Measurements from ENCODE around the gene FNBP1L. TPM values are rescaled to one million over a fixed set of nuclear protein-coding genes. Genes with fewer than 3 reads are reported as not detected.
"Not testable (repeated sequence)": the region's sequence is repeated elsewhere in the genome, so short reads cannot be mapped to it uniquely, and the experiment has no call there.

FNBP1L gene
- total and polyA plus RNA-seq, 4 donors: 63.6 to 138 (median 106) TPM

DNA sequence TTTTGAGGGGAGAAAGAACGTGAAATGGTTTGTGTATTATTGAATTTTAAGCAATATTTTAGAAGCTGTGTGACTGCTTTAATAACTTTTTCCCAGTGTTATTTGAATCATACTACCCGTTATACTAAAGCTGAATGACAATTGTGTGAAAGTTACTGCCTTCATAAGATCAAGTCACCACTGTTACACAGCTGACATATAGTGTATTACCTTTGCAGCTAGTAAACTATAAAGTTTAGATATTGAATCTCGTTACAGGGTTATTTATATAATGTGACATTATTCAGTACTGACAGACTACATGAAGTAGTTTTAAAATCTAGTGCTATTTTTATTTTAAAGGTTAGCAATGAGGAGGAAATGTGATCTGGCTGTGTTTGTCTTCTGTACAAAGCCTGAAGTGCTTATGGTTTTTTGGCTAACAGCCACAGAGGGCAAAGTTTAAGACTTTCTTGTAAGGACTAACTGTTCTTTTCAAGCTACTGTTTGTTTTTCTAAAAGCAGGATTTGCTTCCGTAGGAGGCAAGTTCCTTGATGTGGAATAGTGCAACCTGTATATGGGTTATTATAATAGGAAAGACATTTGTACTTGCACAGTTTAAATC, 106.1 kb downstream of the FNBP1L start:
- H3K36me3 ChIP-seq (ENCODE audit: control insufficient read depth, insufficient read depth, low read length); H3K9me3 ChIP-seq (ENCODE audit: control insufficient read depth, insufficient read depth, low read length); H3K27ac ChIP-seq (ENCODE audit: low read depth, low read length); H3K4me1 ChIP-seq (ENCODE audit: control insufficient read depth, insufficient read depth, low read length); H3K27me3 ChIP-seq (ENCODE audit: control insufficient read depth, insufficient read depth, low read length); H3K4me3 ChIP-seq (ENCODE audit: low read depth, low read length): not testable (repeated sequence)
- 40% methylated on average over 1 of the region's 4 CpGs for WGBS (ENCODE audit: insufficient coverage)
- DNase-seq (ENCODE audit: low read depth in 4 of 6, low spot score in 6 of 6): peak in 2 of 6 donors; percentile 58 to 59

DNA sequence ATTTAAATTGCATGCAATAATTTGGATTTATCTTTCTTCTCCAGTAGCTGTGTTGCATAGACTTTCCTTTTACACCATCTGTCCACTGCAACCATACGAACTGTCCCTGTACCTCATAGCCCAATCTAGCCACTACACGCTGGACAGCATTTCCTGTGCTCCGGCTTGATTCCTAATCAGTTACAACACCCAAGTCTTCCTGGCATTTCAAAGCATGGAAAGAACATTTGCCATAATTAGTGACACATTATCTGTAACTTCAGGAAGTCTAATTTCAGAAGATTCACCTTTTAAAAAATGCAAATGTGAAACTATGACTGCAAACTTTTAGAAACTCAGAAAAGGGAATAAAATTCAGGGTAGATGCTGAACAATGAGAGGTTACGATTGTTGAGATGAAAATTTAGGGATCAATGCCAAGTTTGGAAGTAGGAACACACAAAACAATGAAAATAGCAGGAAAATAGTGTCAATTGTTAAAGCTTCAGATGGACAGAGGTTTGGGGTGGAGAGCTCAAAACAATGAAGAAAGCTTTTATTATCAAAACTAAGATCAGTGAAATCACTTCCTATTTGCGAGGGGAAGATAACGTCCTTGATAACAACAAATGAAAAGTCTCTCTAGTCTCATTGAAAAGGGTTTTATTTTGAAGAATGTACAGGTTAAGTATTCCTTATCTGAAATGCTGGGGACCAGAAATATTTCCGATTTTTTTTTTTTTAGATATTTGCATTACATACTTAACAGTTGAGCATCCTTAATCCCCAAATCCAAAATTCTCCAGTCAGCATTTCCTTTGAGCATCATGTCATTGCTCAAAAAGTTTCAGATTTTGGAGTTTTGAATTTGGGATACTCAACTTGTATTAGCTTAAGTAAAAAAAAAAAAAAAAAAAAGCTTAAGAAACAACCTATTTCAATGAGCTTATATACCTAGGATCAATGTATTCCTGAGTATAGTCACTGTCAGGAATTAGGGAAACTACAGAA, 107.3 kb downstream of the FNBP1L start:
- H3K4me3 ChIP-seq (ENCODE audit: low read depth, low read length): no peak overlapping the region
- H3K36me3 ChIP-seq (ENCODE audit: control insufficient read depth, insufficient read depth, low read length): peaks cover 2% of the 10 kb centered on the region
- no peaks in the 10 kb centered on the region for H3K27me3 ChIP-seq (ENCODE audit: control insufficient read depth, insufficient read depth, low read length)
- DNase-seq (ENCODE audit: low read depth in 4 of 6, low spot score in 6 of 6): no peak
- WGBS (ENCODE audit: insufficient coverage): 82% methylated on average over 3 of the region's 7 CpGs
- peaks cover 9% of the 10 kb centered on the region for H3K4me1 ChIP-seq (ENCODE audit: control insufficient read depth, insufficient read depth, low read length)
- H3K27ac ChIP-seq (ENCODE audit: low read depth, low read length): no peak overlapping the region
- peaks cover 2% of the 10 kb centered on the region for H3K9me3 ChIP-seq (ENCODE audit: control insufficient read depth, insufficient read depth, low read length)

DNA sequence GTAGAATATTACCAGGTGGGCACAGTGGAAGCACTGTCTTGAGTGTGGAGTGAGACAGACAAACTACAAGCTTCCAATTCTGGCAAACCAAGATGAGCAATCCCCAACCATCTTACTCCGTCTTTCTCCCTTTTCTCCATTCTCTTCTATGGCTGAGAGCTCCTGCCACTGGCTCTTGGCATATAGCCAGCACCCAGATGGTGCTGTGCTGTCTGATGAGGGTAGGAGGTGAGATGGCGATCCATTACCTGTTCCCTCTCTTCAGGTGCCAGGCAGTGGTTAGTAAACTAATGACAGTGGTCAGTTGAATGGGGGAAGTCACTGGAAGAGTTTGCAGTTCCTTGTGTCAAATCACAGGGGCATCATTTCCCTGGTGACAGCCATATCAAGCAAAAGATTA, 108.4 kb downstream of the FNBP1L start:
- H3K9me3 ChIP-seq (ENCODE audit: control insufficient read depth, insufficient read depth, low read length): peaks cover 2% of the 10 kb centered on the region
- no peak overlapping the region for H3K27ac ChIP-seq (ENCODE audit: low read depth, low read length)
- no peaks in the 10 kb centered on the region for H3K27me3 ChIP-seq (ENCODE audit: control insufficient read depth, insufficient read depth, low read length)
- no peak overlapping the region for H3K4me3 ChIP-seq (ENCODE audit: low read depth, low read length)
- H3K36me3 ChIP-seq (ENCODE audit: control insufficient read depth, insufficient read depth, low read length): no peaks in the 10 kb centered on the region
- no CpG with 5 or more reads among the region's 2 CpGs for WGBS (ENCODE audit: insufficient coverage)
- peak in 2 of 6 donors; percentile 44 to 52 for DNase-seq (ENCODE audit: low read depth in 4 of 6, low spot score in 6 of 6)
- peaks cover 9% of the 10 kb centered on the region for H3K4me1 ChIP-seq (ENCODE audit: control insufficient read depth, insufficient read depth, low read length)

DNA sequence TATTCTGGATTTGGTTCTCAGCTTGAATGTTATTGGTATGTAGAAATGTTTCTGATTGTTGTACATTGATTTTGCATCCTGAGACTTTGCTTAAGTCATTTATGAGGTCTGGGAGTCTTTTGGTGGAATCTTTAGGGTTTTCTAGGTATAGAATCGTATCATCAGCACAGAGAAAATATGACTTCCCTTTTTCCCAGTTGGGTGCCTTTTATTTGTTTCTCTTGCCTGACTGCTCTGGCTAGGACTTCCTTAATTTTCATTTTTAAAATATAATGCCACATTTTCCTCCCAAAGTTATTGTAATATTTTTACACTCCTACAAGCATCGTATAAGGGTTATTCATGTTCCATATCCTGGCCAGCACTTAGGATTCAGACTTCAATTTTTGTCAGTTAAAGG, 111.1 kb downstream of the FNBP1L start:
- WGBS (ENCODE audit: insufficient coverage): no CpG with 5 or more reads among the region's 2 CpGs
- Histone ChIP-seq H3K36me3 (ENCODE audit: control insufficient read depth, insufficient read depth, low read length) (no peaks in the 10 kb centered on the region), H3K4me1 (ENCODE audit: control insufficient read depth, insufficient read depth, low read length) (no peaks in the 10 kb centered on the region), H3K27ac (ENCODE audit: low read depth, low read length) (no peak overlapping the region), H3K9me3 (ENCODE audit: control insufficient read depth, insufficient read depth, low read length) (peaks cover 2% of the 10 kb centered on the region), H3K27me3 (ENCODE audit: control insufficient read depth, insufficient read depth, low read length) (no peaks in the 10 kb centered on the region), H3K4me3 (ENCODE audit: low read depth, low read length) (no peak overlapping the region)
- DNase-seq (ENCODE audit: low read depth in 4 of 6, low spot score in 6 of 6): no peak

DNA sequence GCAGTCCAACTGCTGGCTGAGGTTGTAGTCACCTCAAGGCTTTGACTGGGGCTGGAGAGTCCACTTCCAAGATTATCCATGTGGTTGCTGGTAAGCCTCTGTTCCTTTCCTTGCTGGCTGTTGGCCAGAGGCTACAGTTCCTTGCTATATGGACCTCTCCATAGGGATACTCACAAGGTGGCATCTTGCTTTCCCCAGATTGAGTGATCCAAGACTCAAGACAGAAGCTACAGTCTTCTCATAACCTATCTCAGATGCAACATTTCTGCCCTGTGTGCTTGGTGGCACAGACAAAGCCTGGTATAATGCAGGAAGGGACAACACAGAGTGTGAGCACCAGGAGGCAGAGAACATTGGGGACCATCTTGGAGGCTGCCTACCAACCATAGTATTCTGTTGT, 111.8 kb downstream of the FNBP1L start:
- Histone ChIP-seq H3K4me1 (ENCODE audit: control insufficient read depth, insufficient read depth, low read length) (no peaks in the 10 kb centered on the region), H3K27ac (ENCODE audit: low read depth, low read length) (no peak overlapping the region), H3K36me3 (ENCODE audit: control insufficient read depth, insufficient read depth, low read length) (no peaks in the 10 kb centered on the region), H3K9me3 (ENCODE audit: control insufficient read depth, insufficient read depth, low read length) (peaks cover 2% of the 10 kb centered on the region), H3K27me3 (ENCODE audit: control insufficient read depth, insufficient read depth, low read length) (no peaks in the 10 kb centered on the region), H3K4me3 (ENCODE audit: low read depth, low read length) (no peak overlapping the region)
- no peak for DNase-seq (ENCODE audit: low read depth in 4 of 6, low spot score in 6 of 6)

DNA sequence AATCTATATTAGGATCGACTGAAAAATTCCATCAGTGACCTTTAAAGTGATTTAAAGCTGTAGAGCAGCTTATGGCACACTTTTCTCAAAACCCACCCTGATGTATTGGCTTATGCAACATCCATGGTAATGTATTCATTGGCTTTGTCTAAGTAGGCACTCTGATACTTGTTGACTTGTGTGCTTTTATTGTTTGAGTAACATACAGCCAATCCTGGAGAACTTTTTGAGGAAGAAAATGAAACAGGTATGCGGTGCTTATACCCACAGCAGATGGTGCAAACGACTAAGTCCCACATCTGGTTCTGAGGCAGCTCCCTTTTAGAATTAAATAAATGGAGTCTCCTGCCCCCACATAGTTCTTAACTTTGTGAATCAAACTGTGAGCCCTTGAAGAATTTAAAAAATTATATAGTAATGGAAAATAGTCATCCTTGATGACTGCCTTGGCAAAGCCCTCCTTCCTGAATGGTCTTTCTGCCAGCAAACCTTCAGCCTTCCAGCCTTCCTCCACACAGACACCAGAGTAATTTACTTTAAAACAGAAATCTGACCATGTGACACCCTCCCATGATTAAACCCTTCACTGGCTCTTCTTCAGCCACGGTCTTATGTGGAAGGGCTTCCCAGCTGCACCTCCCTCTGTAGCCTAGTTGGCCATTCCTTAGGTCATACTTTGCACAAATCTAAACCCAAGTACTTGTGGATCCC, 117.7 kb downstream of the FNBP1L start:
- Histone ChIP-seq H3K9me3 (ENCODE audit: control insufficient read depth, insufficient read depth, low read length) (no peaks in the 10 kb centered on the region), H3K4me3 (ENCODE audit: low read depth, low read length) (no peak overlapping the region), H3K27me3 (ENCODE audit: control insufficient read depth, insufficient read depth, low read length) (no peaks in the 10 kb centered on the region), H3K4me1 (ENCODE audit: control insufficient read depth, insufficient read depth, low read length) (no peaks in the 10 kb centered on the region), H3K36me3 (ENCODE audit: control insufficient read depth, insufficient read depth, low read length) (peaks cover 17% of the 10 kb centered on the region), H3K27ac (ENCODE audit: low read depth, low read length) (no peak overlapping the region)
- no peak for DNase-seq (ENCODE audit: low read depth in 4 of 6, low spot score in 6 of 6)
- 100% methylated on average over 1 of the region's 4 CpGs for WGBS (ENCODE audit: insufficient coverage)

DNA sequence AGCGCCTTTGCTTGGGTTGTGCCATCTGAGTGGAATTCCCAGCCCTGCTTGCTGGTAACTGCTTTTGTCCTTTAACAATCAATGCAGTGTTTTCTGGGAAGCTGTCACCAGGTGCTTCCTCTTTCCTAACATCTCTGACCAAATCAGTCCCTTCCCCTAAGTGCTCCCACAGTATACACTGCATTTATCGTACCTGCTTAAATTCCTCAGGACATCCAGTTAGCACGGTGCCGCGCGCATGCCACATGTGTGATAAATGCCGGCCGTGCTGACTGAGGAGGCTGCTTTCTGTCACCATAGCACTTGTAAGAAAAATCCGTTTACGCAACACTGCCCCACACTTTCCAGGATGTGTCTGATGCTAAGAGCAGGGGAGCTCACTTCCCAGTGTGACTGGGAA, 118.3 kb downstream of the FNBP1L start:
- WGBS (ENCODE audit: insufficient coverage): 88% methylated on average over 8 of the region's 10 CpGs
- Histone ChIP-seq H3K9me3 (ENCODE audit: control insufficient read depth, insufficient read depth, low read length) (no peaks in the 10 kb centered on the region), H3K36me3 (ENCODE audit: control insufficient read depth, insufficient read depth, low read length) (peaks cover 22% of the 10 kb centered on the region), H3K27ac (ENCODE audit: low read depth, low read length) (no peak overlapping the region), H3K4me1 (ENCODE audit: control insufficient read depth, insufficient read depth, low read length) (no peaks in the 10 kb centered on the region), H3K4me3 (ENCODE audit: low read depth, low read length) (no peak overlapping the region), H3K27me3 (ENCODE audit: control insufficient read depth, insufficient read depth, low read length) (no peaks in the 10 kb centered on the region)
- DNase-seq (ENCODE audit: low read depth in 4 of 6, low spot score in 6 of 6): no peak

DNA sequence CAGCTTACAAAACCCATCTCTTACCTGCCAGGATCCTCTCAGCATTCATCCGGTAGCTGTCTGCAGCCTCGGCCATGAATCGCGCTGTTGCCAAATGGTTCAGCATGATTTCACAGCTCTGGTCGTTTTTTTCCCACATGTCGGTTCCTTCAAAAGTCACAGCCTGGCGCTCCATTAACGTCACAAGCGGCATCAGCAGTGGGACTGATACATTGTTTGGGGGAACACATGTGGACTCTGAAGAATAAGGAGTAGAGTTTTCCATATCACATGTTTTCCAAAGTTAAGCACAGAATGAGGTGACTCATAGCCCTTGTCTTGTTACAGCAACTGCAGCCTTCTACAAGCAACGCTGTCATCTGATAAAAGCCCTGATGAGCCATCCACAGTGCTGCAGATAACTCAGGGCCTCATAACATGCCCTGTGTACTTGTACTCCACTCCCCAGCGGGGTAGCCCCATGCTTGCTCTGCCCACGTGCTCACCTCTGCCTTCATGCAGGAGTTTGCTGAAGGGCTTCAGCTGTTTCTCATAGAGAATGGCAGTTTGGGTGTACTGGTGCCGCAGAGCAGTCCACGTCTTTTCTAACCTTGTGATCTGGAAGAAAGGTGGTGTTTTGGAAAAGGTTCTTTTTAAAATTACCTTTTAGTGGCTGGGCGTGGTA, 119.5 kb downstream of the FNBP1L start:
- H3K4me1 ChIP-seq (ENCODE audit: control insufficient read depth, insufficient read depth, low read length): no peaks in the 10 kb centered on the region
- no peaks in the 10 kb centered on the region for H3K27me3 ChIP-seq (ENCODE audit: control insufficient read depth, insufficient read depth, low read length)
- peak in 1 of 6 donors; percentile 51 for DNase-seq (ENCODE audit: low read depth in 4 of 6, low spot score in 6 of 6)
- WGBS (ENCODE audit: insufficient coverage): 73% methylated on average over 9 of the region's 15 CpGs
- no peak overlapping the region for H3K27ac ChIP-seq (ENCODE audit: low read depth, low read length)
- peaks cover 30% of the 10 kb centered on the region for H3K36me3 ChIP-seq (ENCODE audit: control insufficient read depth, insufficient read depth, low read length)
- no peak overlapping the region for H3K4me3 ChIP-seq (ENCODE audit: low read depth, low read length)
- no peaks in the 10 kb centered on the region for H3K9me3 ChIP-seq (ENCODE audit: control insufficient read depth, insufficient read depth, low read length)

DNA sequence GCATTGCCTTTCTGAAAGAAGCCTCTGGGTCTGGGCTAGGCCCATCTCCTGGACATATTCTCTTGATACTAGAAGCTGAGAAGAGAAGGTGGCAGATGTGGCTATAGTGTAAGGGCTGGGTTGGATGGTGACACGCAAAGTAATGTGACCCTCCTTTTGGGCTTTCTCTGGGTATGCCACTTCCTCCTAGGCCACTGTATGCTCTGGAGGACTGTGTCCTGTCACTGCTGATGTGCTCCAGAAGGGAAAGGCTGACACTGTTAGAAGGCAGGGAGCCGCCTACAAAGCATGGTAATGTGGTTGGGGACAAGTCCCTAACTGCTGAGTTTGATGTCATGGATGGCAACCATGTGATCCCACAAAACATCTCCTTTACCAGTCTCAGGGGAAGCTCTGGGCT, 121.6 kb downstream of the FNBP1L start:
- H3K4me3 ChIP-seq (ENCODE audit: low read depth, low read length): no peak overlapping the region

More for the DNA sequence above, 121.6 kb downstream of the FNBP1L start:
- no peak for DNase-seq (ENCODE audit: low read depth in 4 of 6, low spot score in 6 of 6)
- Histone ChIP-seq H3K9me3 (ENCODE audit: control insufficient read depth, insufficient read depth, low read length) (no peaks in the 10 kb centered on the region), H3K27ac (ENCODE audit: low read depth, low read length) (no peak overlapping the region), H3K4me1 (ENCODE audit: control insufficient read depth, insufficient read depth, low read length) (peaks cover 5% of the 10 kb centered on the region), H3K27me3 (ENCODE audit: control insufficient read depth, insufficient read depth, low read length) (no peaks in the 10 kb centered on the region), H3K36me3 (ENCODE audit: control insufficient read depth, insufficient read depth, low read length) (peaks cover 30% of the 10 kb centered on the region)
- WGBS (ENCODE audit: insufficient coverage): 100% methylated on average over 1 of the region's 2 CpGs

Measured in spinal cord (tissue), 10 donors.